CD4-positive, alpha-beta memory T cell (primary cell): ENCODE data around the gene RBM44. TPM values are rescaled to one million over a fixed set of nuclear protein-coding genes. Genes with fewer than 3 reads are reported as not detected.
"Not testable (repeated sequence)": the region's sequence is repeated elsewhere in the genome, so short reads cannot be mapped to it uniquely, and the experiment has no call there.

Source experiments
- CTCF ChIA-PET: fragments of 350-600 bp; sonication (Branson Sonifier 250); formaldehyde crosslinking; loops from one replicate; lab custom pipeline; 2021; ENCODE audit warnings: inconsistent platforms; ENCODE audit not compliant: partially characterized antibody; lab: Charles Lee
- POLR2A ChIA-PET: fragments of 350-600 bp; sonication (Branson Sonifier 250); formaldehyde crosslinking; loops from one replicate; lab custom pipeline; 2021; ENCODE audit not compliant: partially characterized antibody; lab: Charles Lee
- DNase-seq, 5 donors: peaks; one replicate each; pipeline versions ENCODE4 v3.0.0 to v3.0.0-alpha.2; 2020 to 2022; ENCODE audit warnings: mixed read lengths in 1 of 5
- H3K27ac ChIP-seq: one replicate; pipeline ENCODE4 v1.7.0; 2013; ENCODE audit warnings: low read depth, low read length
- H3K27me3 ChIP-seq: 2 replicates; pipeline ENCODE4 v1.7.0; 2013; ENCODE audit warnings: mild to moderate bottlenecking, low read length, moderate library complexity; ENCODE audit not compliant: insufficient read depth
- H3K36me3 ChIP-seq: 2 replicates; pipeline ENCODE4 v1.7.0; 2013; ENCODE audit warnings: mild to moderate bottlenecking, low read length, moderate library complexity; ENCODE audit not compliant: insufficient read depth
- H3K4me1 ChIP-seq: 2 replicates; pipeline ENCODE4 v1.7.0; 2013; ENCODE audit warnings: mild to moderate bottlenecking, low read length, moderate library complexity; ENCODE audit not compliant: insufficient read depth
- H3K4me3 ChIP-seq, 2 donors: one replicate each; pipeline ENCODE4 v1.7.0; 2013; ENCODE audit warnings: low read length in 2 of 2, mild to moderate bottlenecking in 1 of 2
- H3K9me3 ChIP-seq, 2 donors: one replicate each; pipeline ENCODE4 v1.7.0; 2013; ENCODE audit warnings: low read length in 2 of 2, control low read depth in 1 of 2; ENCODE audit not compliant: control insufficient read depth in 1 of 2
- H3K27ac Mint-ChIP-seq, 7 donors: one replicate each; pipeline ENCODE4 v1.8.0; 2020 to 2021; ENCODE audit warnings: mixed read lengths in 7 of 7, mild to moderate bottlenecking in 6 of 7, inconsistent platforms in 3 of 7, moderate library complexity in 3 of 7
- H3K27me3 Mint-ChIP-seq, 2 donors: one replicate each; pipeline ENCODE4 v1.8.0; 2020 to 2021; ENCODE audit warnings: mixed read lengths in 2 of 2
- H3K36me3 Mint-ChIP-seq, 2 donors: one replicate each; pipeline ENCODE4 v1.8.0; 2020 to 2021; ENCODE audit warnings: mixed read lengths in 2 of 2, inconsistent platforms in 1 of 2, mild to moderate bottlenecking in 1 of 2
- H3K4me1 Mint-ChIP-seq, 4 donors: one replicate each; pipeline ENCODE4 v1.8.0; 2020 to 2021; ENCODE audit warnings: mixed read lengths in 4 of 4, mild to moderate bottlenecking in 1 of 4
- H3K4me3 Mint-ChIP-seq, 8 donors: one replicate each; pipeline ENCODE4 v1.8.0; 2020 to 2021; ENCODE audit warnings: mixed read lengths in 8 of 8, mild to moderate bottlenecking in 7 of 8, moderate library complexity in 6 of 8, inconsistent platforms in 3 of 8
- H3K9me3 Mint-ChIP-seq, 8 donors: one replicate each; pipeline ENCODE4 v1.8.0; 2020 to 2021; ENCODE audit warnings: mixed read lengths in 8 of 8, mild to moderate bottlenecking in 5 of 8, inconsistent platforms in 3 of 8, moderate library complexity in 1 of 8
- intact Hi-C: fragments of 100-400 bp; cut with micrococcal nuclease; formaldehyde crosslinking; loops from one replicate; pipeline ENCODE4 v1.15.1; 2023
- polyA plus RNA-seq, 2 donors: library from polyadenylated mRNA; unstranded; fragments of 300-500 nt; fragmentation: Illumina TruSeq; gene quantifications; one replicate each; pipeline ENCODE4 v1.2.3, GENCODE V29; 2021
- total RNA-seq, 2 experiments: library from RNA; stranded (reverse); gene quantifications; one replicate each; pipeline ENCODE4 v1.2.3, GENCODE V29; 2021

RBM44 gene
- total and polyA plus RNA-seq, 4 experiments from 2014 or later: 0.17 to 1.1 (median 0.47) TPM

DNA sequence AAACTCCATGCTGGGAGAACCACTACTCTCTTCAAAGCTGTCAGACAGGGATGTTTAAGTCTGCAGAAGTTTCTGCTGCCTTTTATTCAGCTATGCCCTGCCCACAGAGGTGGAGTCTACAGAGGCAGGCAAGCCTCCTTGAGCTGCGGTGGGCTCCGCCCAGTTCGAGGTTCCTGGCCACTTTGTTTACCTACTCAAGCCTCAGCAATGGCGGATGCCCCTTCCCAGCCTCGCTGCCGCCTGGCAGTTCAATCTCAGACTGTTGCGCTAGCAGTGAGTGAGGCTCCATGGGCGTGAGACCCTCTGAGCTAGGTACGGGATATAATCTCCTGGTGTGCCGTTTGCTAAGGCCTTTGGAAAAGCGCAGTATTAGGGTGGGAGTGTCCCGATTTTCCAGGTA lies 50.4 kb downstream of the RBM44 start:
- H3K27me3 ChIP-seq, intact Hi-C loops, CTCF ChIA-PET, POLR2A ChIA-PET, H3K4me3 Mint-ChIP-seq, H3K9me3 ChIP-seq, DNase-seq, H3K36me3 ChIP-seq, H3K4me1 ChIP-seq, H3K27ac Mint-ChIP-seq, H3K4me3 ChIP-seq, H3K27ac ChIP-seq, H3K27me3 Mint-ChIP-seq, H3K4me1 Mint-ChIP-seq: not testable (repeated sequence)
- peaks cover 1 to 12% of the 10 kb centered on the region in 2 donors for H3K36me3 Mint-ChIP-seq
- H3K9me3 Mint-ChIP-seq: peaks cover 0 to 11% (median 2%) of the 10 kb centered on the region in 8 donors

DNA sequence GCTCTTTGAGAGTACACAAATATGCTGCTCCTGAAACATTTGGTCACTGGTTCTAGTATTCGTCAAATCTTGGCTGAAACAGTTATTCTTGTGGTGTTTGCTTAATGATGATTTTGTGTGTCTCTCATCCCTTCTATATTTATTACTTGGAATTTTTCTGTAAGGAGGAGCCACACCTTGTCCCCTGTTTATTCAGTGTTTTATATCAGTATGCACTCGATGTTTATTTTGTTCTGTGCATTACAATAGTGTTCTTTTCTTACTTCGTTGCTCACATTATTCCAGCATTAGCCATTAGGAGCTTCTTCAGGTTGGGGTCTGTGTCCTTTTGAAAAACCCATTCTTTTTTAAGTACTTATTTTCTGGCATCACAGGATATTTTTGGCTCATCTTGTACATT lies 55.7 kb downstream of the RBM44 start:
- DNase-seq: no peak
- ChIA-PET POLR2A (no interaction called here), CTCF (interaction anchor here (1.8 kb wide), 1 partner anchor 409 kb away, joined by 7 read pairs; no protein-coding TSS in a partner anchor)
- peaks cover 10 to 11% of the 10 kb centered on the region in 2 donors for H3K27me3 Mint-ChIP-seq
- no peaks in the 10 kb centered on the region for H3K36me3 ChIP-seq
- no peak overlapping the region for H3K27ac ChIP-seq
- peaks cover 4 to 8% (median 6%) of the 10 kb centered on the region in 4 donors for H3K4me1 Mint-ChIP-seq
- H3K9me3 ChIP-seq: no peaks in the 10 kb centered on the region
- H3K4me3 Mint-ChIP-seq: no peak overlapping the region
- peak overlapping the region in 1 of 7 donors; percentile 15 for H3K27ac Mint-ChIP-seq
- H3K4me1 ChIP-seq: peaks cover 7% of the 10 kb centered on the region
- H3K27me3 ChIP-seq: peaks cover 7% of the 10 kb centered on the region
- H3K4me3 ChIP-seq: no peak overlapping the region
- H3K36me3 Mint-ChIP-seq: no peaks in the 10 kb centered on the region
- intact Hi-C loops: loop anchor here (10.0 kb wide), 1 partner anchor 341 kb away; no protein-coding TSS in a partner anchor
- no peaks in the 10 kb centered on the region for H3K9me3 Mint-ChIP-seq

DNA sequence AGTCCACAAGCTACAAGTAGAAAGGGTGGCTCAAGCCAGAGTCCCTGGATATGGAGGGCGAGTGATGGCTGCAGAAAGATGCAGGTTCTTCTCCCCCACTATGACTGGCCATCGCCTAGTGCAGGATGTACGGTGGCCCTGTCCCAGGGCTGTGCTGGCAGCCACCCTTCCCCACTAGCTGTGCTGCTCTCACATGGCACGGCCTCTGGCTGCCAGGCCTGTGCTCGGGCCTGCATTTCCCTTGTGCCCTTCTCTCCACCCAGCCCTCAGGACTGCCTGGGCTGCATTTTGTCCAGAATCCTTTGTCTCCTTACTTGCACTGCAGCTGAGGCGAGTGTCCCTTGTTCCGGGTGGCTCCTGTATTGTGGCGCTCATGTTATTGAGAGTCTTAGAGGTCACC lies 59.2 kb downstream of the RBM44 start:
- Histone ChIP-seq H3K36me3 (no peaks in the 10 kb centered on the region), H3K4me1 (peaks cover 14% of the 10 kb centered on the region), H3K27me3 (peaks cover 7% of the 10 kb centered on the region), H3K9me3 (no peaks in the 10 kb centered on the region), H3K27ac (no peak overlapping the region), H3K4me3 (no peak overlapping the region)
- peaks cover 5 to 15% (median 6%) of the 10 kb centered on the region in 4 donors for H3K4me1 Mint-ChIP-seq
- no peak for DNase-seq
- CTCF ChIA-PET: interaction anchor here (2.5 kb wide), 1 partner anchor 406 kb away, joined by 21 read pairs; no protein-coding TSS in a partner anchor
- peaks cover 18 to 19% of the 10 kb centered on the region in 2 donors for H3K27me3 Mint-ChIP-seq
- H3K36me3 Mint-ChIP-seq: no peaks in the 10 kb centered on the region
- H3K27ac Mint-ChIP-seq: no peak overlapping the region
- intact Hi-C loops: loop anchor here (5.0 to 10.0 kb wide), 2 partner anchors 110 to 337 kb away; partner anchors contain the start of gene UBE2F
- H3K4me3 Mint-ChIP-seq: no peak overlapping the region
- no peaks in the 10 kb centered on the region for H3K9me3 Mint-ChIP-seq
- POLR2A ChIA-PET: interaction anchor here (0.9 kb wide), 1 partner anchor 406 kb away, joined by 3 read pairs; no protein-coding TSS in a partner anchor

DNA sequence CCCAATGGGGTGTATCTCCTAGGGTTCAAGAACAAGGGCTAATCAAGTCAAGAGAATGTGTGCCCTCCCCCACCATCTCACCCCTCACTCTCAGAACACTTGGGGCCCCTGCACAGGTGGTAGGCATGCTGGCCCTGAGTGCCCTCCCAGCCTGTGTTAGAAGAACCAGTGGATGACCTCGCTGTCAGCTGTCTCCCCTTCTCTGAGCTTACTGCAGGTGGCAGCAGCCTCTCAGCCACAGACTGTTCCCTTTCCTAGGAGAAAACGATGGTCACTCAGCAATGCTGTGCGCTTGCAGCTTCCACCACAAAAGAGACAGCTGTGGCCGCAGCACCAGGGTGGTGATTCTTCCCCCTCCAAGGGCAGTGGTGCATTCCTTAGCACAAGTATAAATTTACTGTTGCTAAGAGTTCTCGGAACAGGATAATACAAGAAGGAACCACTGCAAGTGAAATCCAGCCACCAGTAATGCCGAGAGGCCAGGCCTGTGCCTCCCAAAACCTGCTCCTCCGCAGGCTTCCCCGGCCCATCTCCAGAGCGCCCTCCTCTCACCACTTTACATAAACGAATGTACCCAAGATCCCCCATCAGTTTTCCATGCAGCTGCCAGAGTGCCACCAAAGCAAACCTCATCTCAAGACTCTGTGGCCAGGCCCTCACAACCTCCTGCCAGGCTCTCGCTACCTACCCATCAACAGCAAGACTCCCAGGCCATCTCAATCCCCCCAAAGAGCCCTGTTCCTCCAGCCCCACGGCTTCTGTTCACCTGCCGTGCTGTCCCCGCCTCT lies 59.9 kb downstream of the RBM44 start:
- Mint-ChIP-seq H3K4me3 (peak overlapping the region; percentile 62 to 87 (median 70)), H3K27me3 (peaks cover 18 to 21% of the 10 kb centered on the region in 2 donors), H3K9me3 (no peaks in the 10 kb centered on the region), H3K36me3 (no peaks in the 10 kb centered on the region), H3K4me1 (peaks cover 5 to 15% (median 6%) of the 10 kb centered on the region in 4 donors), H3K27ac (peak overlapping the region in 1 of 7 donors; percentile 42)
- H3K36me3 ChIP-seq: no peaks in the 10 kb centered on the region
- peak in 4 of 5 donors; percentile 35 to 43 (median 40) for DNase-seq
- ChIA-PET POLR2A (interaction anchor here (0.9 kb wide), 1 partner anchor 405 kb away, joined by 3 read pairs; no protein-coding TSS in a partner anchor), CTCF (interaction anchor here (2.5 kb wide), 1 partner anchor 406 kb away, joined by 21 read pairs; no protein-coding TSS in a partner anchor)
- H3K27me3 ChIP-seq: peaks cover 7% of the 10 kb centered on the region
- no peak overlapping the region for H3K27ac ChIP-seq
- intact Hi-C loops: loop anchor here (5.0 to 10.0 kb wide), 2 partner anchors 109 to 336 kb away; partner anchors contain the start of gene UBE2F
- H3K4me3 ChIP-seq: no peak overlapping the region
- H3K4me1 ChIP-seq: peaks cover 14% of the 10 kb centered on the region
- H3K9me3 ChIP-seq: no peaks in the 10 kb centered on the region

DNA sequence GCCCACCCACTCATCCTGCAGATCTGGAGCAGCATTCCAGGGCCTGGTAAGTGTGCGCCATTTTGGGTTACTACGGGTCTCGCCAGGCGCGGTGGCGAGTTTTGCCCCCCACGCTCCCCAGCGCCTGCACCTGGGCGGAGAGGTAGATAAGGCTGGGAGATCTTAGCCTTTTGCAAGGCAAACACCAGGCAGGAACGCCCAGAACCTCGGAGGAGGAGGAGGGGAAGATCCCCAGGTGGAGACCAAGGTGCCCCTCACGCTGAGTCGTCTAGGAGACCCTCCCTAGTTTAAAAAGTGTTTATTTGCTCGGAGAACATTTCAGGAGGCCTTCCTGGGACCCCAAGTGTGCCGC lies 60.5 kb downstream of the RBM44 start:
- peaks cover 5 to 15% (median 6%) of the 10 kb centered on the region in 4 donors for H3K4me1 Mint-ChIP-seq
- H3K9me3 Mint-ChIP-seq: no peaks in the 10 kb centered on the region
- ChIA-PET POLR2A (no interaction called here), CTCF (interaction anchor here (2.5 kb wide), 1 partner anchor 405 kb away, joined by 21 read pairs; no protein-coding TSS in a partner anchor)
- H3K27me3 ChIP-seq: peaks cover 7% of the 10 kb centered on the region
- no peaks in the 10 kb centered on the region for H3K9me3 ChIP-seq
- H3K27me3 Mint-ChIP-seq: peaks cover 18 to 21% of the 10 kb centered on the region in 2 donors
- H3K36me3 ChIP-seq: no peaks in the 10 kb centered on the region
- intact Hi-C loops: loop anchor here (5.0 to 10.0 kb wide), 2 partner anchors 108 to 336 kb away; partner anchors contain the start of gene UBE2F
- no peak overlapping the region for H3K4me3 ChIP-seq
- peak overlapping the region in 1 of 7 donors; percentile 52 for H3K27ac Mint-ChIP-seq
- H3K27ac ChIP-seq: no peak overlapping the region
- peaks cover 14% of the 10 kb centered on the region for H3K4me1 ChIP-seq
- H3K36me3 Mint-ChIP-seq: no peaks in the 10 kb centered on the region
- DNase-seq: no peak
- H3K4me3 Mint-ChIP-seq: peak overlapping the region in 5 of 8 donors; percentile 62 to 87 (median 70)

DNA sequence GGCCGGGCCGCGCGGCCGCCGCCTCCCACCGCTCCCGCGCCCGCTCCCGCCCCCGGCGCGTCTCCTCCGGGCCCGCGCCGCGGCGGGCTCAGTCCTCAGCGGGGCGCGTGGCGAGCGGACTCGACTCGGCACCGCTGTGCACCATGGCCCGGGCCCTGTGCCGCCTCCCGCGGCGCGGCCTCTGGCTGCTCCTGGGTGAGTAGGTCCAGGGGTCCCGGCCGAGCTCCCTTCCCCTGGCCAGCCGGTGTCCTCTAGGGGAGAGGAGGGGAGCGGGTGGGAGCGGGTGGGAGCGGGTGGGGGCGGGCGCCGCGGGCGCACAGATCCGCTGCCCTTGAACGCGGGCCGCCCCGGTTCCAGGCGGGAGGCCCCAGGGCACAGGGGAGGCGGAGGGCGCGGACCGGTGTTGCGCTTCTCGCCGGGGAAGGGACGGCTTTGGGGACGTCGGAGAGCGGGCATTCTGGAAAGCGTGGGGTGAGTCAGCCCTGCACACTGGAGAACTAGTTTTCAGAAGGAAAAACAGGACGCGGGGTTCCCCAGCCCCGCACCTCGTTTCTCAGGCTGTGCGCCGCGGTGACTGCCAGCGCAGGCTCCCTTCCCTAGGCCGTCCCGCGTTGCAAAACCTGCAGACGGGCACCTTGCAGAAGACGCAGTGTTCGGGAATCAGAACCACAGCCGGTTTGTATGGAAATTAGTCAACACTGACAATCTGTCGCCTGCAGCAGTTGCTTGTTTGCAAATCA lies 61.1 kb downstream of the RBM44 start, which contains the start of gene RAMP1:
Gene RAMP1, plus strand, starts transcription at position 91 of the 740 bp plus-strand sequence. Its CDS starts 53 bp downstream, at position 144.
- H3K36me3 ChIP-seq: no peaks in the 10 kb centered on the region
- Mint-ChIP-seq H3K36me3 (no peaks in the 10 kb centered on the region), H3K27me3 (peaks cover 18 to 21% of the 10 kb centered on the region in 2 donors), H3K9me3 (no peaks in the 10 kb centered on the region), H3K4me3 (peak within 1 kb of the TSS; percentile 62 to 87 (median 72)), H3K4me1 (peaks cover 5 to 15% (median 6%) of the 10 kb centered on the region in 4 donors), H3K27ac (peak within 1 kb of the TSS in 1 of 7 donors; percentile 52)
- no peak within 1 kb of the TSS for H3K27ac ChIP-seq
- peaks cover 7% of the 10 kb centered on the region for H3K27me3 ChIP-seq
- H3K9me3 ChIP-seq: no peaks in the 10 kb centered on the region
- ChIA-PET POLR2A (no interaction called here), CTCF (no interaction called here)
- peak in 2 of 5 donors; percentile 3 to 7 for DNase-seq
- intact Hi-C loops: loop anchor here (5.0 to 10.0 kb wide), 2 partner anchors 108 to 335 kb away; partner anchors contain the start of gene UBE2F
- H3K4me1 ChIP-seq: peaks cover 14% of the 10 kb centered on the region
- H3K4me3 ChIP-seq: no peak within 1 kb of the TSS
